Thyroid gland (tissue), 4 donors: ENCODE measurements around the gene MTAP.

Experiments
- CTCF ChIP-seq, 6 experiments: fragments of 200-600 bp in 3 of 6; fragments of 450-650 bp in 3 of 6; sonication (generic) in 3 of 6; IDR thresholded peaks; one replicate each; pipeline ENCODE4 v1.5.1; 2016 to 2019; ENCODE audit warnings: antibody characterized with exemption in 6 of 6, mild to moderate bottlenecking in 2 of 6, inconsistent platforms in 1 of 6, moderate library complexity in 1 of 6
- POLR2A ChIP-seq, 2 donors: fragments of 450-650 bp; IDR thresholded peaks; one replicate each; pipeline ENCODE4 v1.6.1; 2017; ENCODE audit warnings: antibody characterized with exemption in 2 of 2, mild to moderate bottlenecking in 2 of 2, moderate library complexity in 1 of 2

- TF ChIP-seq POLR2A (IDR thresholded peaks at IDR 0.05) (no peak), CTCF (IDR thresholded peaks at IDR 0.05) (no peak)
Observed at GRCh38 chr9:21931428-21931827, 129.0 kb downstream of the MTAP start.
